Loucy (cell line): ENCODE data around the gene PRDM11.

Experiments used
- EZH2phosphoT487 ChIP-seq: fragments of 200-600 bp; IDR thresholded peaks from 2 replicates; pipeline ENCODE4 v1.6.1; 2018; ENCODE audit warnings: antibody characterized with exemption, mild to moderate bottlenecking, moderate library complexity, borderline replicate concordance
- TF ChIP-seq, protein P1 (sequence below): fragments of 200-600 bp; sonication (generic); conservative IDR thresholded peaks from 2 replicates; pipeline ENCODE4 v1.5.1; 2014; ENCODE audit warnings: mild to moderate bottlenecking, antibody characterized with exemption, low read length

DNA sequence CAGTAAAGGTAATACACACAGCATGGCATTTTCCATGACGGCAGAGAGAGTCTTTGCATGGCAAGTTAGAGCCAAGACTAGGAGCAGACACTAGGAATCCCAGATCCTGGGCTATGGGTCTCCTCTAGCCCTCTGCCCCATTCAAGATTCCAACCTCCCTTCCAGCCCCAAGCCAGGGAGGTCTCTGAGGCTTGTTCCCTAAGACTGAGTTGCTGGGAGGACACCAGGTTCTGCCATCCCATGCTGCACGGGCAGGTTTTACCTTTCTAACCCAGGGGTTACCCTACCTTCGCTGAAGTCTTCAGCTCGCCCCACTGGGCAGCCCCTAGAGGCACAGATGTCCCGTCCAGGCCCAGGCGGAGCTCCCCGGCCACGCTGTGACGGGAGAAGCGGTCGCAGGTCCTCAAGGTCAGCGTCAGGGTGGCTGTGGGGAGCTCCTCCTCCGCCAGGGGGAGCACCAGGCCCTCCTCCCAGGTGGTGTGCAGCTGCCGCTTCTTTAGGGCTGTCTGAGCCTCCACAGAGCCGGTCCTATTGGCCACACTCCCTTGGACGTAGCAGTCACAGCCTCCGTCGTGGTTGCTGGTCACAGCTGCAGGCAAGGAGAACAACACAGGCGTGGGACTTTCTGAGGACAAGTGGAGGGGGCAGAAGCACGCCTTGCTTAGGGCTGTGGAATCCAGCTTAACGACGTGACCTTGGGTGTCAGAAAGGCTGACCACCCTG, 105.9 kb downstream of the PRDM11 start:
- TF ChIP-seq, protein P1, sequence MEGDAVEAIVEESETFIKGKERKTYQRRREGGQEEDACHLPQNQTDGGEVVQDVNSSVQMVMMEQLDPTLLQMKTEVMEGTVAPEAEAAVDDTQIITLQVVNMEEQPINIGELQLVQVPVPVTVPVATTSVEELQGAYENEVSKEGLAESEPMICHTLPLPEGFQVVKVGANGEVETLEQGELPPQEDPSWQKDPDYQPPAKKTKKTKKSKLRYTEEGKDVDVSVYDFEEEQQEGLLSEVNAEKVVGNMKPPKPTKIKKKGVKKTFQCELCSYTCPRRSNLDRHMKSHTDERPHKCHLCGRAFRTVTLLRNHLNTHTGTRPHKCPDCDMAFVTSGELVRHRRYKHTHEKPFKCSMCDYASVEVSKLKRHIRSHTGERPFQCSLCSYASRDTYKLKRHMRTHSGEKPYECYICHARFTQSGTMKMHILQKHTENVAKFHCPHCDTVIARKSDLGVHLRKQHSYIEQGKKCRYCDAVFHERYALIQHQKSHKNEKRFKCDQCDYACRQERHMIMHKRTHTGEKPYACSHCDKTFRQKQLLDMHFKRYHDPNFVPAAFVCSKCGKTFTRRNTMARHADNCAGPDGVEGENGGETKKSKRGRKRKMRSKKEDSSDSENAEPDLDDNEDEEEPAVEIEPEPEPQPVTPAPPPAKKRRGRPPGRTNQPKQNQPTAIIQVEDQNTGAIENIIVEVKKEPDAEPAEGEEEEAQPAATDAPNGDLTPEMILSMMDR: peak; percentile 71
- no peak for TF ChIP-seq EZH2phosphoT487
